Activated CD4-positive, alpha-beta T cell treated with anti-CD3 and anti-CD28 coated beads for 24 hours (primary cell): Measurements from ENCODE around the gene GPX4.

Source experiments
- DNase-seq, 2 donors: peaks; one replicate each; pipeline ENCODE4 v3.0.0-alpha.2; 2020; ENCODE audit warnings: low read depth in 2 of 2

Gene GPX4

DNA sequence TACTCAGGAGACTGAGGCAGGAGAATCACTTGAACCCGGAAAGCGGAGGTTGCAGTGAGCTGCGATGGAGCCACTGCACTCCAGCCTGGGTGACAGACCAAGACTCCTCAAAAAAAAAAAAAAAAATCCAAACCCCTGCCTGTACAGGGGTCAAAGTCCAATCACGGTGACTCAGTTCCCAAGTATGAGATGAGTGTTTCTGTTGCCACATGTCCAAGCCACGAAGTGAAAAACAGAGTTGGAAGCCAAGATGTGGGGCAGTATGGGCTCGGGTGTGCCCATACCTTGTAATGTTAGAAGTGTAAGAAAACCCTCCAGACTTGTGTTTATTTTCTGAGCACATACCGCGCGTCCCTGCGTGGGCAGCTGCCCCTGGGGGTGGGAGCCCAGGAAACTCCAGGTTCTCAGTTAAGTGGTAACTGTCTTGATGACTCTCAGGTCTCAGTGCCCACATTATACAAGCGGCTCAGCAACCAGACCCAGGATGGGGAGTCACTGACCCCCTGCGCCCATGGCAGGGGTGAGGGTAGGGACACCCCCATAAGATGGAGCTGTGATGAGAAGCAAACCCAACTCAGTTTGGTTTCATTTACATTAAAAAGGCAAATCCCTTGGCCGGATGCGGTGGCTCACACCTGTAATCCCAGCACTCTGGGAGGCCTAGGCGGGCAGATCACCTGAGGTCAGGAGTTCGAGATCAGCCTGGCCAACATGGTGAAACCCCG lies 1.2 kb upstream of the GPX4 start:
- no peak for DNase-seq

DNA sequence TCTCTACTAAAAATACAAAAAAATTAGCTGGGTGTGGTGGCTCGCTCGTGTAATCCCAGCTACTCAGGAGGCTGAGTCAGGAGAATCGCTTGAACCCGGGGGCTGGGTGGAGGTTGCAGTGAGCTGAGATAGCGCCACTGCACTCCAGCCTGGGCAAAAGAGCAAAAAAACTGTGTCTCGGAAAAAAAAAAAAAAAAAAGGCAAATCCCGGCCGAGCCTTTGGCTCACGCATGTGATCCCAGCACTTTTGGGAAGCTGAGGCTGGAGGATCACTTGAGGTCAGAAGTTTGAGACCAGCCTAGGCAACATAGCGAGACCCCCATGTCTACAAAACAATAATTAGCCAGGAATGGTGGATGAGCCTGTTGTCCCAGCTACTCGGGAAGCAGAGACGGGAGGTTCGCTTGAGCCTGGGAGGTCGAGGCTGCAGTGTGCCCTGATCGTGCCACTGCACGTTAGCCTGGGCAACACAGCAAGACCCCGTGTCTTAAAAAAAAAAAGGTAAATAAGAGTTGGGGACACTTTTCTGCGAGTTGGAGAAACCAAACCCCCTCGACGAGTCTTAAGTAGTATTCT lies 574 bp upstream of the GPX4 start:
- DNase-seq, result no peak

DNA sequence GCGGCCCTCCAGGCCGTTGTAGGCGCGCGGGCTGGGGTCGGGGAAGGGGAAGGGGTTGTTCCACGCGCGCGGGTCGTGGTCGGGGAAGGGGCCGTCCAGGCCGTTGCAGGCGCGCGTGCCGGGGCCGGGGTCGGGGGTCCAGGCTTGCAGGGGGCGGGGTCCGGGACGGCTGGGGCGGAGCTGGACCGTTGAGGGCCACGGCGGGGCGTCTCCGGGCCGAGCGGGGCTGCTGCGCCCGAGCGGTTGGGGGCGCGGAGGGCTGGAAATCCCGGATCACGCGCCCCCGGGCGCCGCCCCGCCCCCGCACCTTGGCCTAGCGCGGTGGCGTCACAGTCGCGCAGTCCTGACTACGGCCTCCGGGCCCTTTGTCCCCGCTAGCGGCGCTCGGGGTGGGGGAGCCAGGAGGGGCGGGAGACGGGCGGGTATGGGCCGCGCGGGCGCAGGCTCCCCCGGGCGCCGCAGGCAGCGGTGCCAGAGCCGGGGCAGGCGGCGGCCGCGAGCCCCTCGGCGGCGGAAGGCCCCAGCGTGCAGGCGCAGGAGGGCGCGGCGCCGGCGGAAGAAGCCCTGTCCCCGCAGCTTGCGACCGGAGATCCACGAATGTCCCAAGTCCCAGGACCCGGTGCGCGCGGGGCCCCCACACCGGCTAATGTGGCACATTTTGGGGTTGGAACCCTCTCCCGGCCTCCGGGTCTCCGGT lies 665 bp downstream of the GPX4 start:
- DNase-seq, result peak in 1 of 2 donors; percentile 61

DNA sequence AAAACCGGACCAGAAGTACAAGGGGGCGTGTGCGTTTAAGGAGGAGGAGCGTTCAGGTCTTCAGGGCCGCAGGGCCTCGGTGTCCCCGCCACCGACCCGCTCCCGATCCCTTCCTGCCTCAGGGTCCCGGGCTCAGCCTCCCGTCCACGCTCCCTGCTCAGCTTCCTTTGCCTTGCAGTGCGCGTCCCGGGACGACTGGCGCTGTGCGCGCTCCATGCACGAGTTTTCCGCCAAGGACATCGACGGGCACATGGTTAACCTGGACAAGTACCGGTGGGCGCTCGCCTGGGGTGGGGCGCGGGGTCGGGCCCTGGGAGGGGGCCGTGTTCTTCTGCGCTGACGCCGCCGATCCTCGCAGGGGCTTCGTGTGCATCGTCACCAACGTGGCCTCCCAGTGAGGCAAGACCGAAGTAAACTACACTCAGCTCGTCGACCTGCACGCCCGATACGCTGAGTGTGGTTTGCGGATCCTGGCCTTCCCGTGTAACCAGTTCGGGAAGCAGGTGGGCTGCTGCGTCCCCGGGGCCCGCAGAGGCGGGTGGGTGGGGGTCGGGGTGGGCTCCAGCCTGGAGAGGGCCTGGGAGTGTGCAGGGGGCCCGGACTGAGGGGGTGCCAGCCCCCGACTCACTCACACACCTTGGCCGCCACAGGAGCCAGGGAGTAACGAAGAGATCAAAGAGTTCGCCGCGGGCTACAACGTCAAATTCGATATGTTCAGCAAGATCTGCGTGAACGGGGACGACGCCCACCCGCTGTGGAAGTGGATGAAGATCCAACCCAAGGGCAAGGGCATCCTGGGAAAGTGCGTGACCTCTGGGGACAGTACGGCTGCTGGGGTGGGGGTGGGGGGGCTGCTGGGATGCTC lies 1.4 kb downstream of the GPX4 start:
- DNase-seq, result no peak

DNA sequence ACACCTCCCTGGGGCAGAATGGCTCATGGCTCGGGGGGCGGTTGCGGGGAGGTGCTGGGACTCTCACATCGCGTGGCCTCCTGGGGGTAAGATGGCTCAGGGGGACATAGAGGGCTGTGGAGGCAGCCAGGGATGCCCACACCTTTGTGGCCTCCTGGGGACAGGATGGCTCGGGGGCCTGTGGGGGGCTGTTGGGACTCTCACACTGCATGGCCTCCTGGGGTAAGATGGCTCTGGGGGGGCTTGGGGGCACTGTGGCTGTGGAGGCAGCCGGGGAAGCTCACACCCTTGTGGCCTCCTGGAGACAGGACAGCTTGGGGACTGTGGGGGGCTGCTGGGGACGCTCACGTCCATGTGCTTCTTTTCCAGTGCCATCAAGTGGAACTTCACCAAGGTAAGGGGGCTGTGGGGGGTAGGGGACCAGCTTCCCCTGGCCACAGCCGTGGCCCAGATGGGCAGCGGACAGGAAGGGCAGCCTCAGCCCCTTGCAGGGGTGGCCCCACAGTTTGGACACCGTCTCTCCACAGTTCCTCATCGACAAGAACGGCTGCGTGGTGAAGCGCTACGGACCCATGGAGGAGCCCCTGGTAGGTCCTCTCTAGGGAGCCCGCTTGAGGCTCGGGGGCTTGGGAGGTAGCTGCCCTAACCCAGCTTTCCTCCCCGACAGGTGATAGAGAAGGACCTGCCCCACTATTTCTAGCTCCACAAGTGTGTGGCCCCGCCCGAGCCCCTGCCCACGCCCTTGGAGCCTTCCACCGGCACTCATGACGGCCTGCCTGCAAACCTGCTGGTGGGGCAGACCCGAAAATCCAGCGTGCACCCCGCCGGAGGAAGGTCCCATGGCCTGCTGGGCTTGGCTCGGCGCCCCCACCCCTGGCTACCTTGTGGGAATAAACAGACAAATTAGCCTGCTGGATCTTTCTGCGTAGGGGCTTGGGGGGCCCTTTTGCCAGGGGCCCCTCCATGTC lies 2.4 kb downstream of the GPX4 start:
- DNase-seq, result no peak

DNA sequence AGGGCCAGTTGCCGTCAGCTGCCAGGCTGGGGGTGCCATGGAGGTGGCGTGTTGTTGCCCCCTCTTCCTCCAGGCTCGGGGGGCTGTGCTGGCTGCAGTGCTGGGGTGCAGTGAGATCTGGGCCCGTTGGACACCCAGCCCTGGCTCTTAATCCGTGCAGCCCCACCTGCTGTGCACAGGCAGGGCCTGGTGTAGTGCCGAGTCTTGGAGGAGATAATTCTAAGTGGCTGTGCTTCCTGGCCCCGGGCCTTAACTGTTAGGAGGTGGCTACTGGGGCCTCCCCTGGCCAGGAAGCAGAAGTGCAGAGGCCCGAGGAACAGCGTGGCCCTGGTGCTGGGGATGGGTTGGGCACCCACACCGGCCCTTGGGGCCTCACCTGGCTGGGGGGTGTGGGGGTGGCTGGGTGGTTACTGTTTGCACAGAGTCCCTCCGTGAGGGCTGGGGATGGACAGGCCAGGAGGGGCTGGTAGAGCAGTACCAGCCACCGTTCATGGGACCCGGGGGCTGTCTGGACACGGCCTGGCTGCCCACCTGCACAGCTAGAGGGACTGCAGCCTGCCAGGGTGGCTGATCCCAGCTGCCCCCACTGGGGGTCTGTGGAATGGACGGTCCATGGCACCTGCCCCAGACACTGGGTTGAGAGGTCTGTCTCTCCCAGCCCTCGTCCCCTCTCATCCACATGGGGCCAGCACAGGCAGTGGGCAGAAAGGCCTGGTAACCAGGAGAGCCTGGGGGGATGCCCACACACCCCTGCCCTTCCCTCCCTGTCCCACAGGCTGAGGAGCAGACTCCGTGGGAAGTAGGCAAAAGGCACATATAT lies 3.3 kb downstream of the GPX4 start:
- no peak for DNase-seq

DNA sequence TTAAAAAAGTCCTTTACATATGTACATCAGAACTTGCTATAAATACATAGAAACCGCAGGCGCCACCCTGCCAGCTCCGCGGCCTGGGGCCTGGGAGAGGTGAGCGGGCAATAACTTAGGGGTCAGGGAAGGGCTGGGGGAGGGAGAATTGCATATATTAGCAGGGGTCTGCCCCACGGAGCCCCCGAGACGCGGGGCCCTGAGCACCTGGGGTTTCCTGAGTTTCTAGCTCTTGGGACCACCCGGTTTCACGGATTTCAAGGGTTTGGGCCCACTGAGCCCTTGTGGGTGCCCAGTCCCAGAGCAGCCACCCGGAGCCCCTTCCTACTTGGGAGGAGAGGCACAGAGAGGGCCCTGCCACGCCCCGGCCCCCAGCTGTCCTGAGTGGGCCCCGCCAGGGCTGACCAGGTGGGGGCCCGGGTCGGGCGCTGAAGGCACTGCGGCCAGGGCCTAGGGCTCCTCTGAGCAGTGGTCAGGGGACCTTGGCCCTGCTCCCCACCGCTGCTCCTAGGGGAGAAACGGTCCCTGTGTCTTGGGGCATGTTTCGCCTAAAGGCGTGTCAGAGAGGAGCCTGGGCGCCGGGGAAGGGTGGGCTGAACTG lies 4.0 kb downstream of the GPX4 start:
- no peak for DNase-seq

DNA sequence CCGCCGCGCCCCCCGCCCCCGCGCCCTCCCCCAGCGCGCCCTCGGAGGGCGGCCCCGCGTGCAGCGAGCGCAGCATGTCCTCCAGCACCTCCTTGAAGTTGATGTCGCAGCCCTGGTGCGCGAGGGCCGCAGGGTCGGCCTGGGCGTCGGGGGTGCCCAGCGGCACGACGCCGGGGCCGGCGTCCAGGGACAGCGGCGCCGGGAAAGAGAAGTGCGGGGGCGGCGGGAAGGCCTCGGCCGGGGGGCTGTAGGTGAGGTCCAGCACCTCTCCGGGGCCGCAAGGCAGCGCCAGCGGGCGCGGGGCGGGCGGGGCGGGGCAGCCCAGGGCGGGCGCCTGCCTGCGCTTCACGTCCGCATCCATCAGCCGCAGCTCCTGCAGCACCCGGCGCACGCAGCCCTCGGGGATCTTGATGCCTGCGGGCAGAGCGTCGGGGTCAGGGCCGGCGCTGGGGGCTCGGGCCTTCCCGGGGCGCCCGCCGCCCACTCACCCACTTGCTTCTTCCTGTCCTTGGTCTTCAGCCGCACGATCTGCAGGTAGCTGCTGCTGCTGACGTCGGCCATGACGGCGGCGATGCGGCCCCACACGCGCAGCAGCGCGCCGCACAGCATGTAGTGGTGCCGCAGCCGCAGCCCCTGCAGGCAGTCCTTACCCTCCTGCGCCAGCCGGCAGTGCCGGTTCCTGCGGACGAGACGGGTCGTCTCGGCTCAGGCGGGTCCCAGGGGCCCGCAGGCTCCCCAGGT lies 4.7 kb downstream of the GPX4 start:
- DNase-seq, result no peak

DNA sequence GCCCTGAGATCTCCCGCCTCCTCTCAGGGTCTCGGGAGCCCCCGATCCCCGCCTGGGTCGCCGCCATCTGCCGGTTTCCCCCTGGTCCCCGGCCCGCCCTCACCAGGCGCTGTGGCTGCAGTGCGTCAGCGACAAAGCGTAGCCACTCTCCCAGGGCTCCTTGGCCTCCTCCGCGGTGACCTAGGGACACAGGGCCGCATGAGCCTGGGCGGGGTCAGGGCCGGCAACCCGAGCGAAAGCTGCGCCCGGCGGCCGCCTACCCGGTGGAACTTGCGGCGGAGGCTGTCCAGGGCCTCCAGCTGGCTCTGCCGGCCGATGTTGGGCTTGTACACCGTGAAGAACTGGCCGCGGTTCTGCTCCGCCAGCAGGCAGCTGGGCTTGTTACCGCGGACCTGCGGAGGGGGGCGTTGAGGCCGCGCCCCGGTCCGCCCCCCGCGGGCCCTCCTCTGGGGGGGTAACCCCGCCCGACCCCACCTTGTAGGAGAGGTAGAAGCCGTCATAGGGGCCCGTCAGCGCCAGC lies 5.3 kb downstream of the GPX4 start:
- DNase-seq, result no peak

DNA sequence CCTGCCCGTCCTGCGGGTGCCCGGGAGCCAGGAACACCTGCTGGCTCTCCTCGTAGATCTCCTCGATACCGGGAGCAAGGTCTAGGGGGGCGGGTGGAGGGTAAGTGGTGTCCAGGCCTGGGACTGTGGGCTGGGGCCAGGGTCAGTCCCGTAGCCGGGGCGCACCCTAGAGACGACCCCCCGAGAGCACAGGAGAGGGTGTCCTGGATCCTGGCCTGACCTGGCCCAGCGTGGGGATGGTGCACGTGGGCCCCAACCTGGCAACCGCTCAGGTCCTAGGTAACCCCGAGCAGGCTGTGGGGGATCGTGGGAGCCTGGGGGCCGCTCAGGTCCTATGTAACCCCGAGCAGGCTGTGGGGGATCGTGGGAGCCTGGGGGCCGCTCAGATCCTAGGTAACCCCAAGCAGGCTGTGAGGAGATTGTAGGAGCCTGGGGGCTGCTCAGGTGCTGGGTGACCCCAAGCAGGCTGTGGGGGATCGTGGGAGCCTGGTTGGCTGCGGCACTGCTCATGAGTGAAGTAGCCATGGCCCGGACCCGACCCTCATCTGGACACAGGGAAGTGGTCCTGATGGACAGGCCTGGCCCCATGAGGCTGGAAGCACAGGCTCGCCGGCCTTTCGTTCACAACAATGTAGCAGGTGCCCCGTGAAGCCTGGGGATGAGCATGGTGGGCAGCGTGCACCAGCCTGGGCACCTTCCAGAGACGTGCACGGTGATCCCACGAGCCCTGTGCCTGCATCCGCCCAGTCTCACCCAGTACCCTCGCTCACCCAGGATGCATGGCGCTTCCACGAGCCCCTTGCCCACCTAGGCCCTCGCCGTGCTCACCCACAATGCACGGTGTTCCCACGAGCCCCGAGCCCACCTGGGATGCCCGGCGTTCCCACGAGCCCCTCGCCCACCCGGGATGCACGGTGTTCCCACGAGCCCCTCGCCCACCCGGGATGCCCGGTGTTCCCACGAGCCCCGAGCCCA lies 6.2 kb downstream of the GPX4 start:
- DNase-seq, result no peak

DNA sequence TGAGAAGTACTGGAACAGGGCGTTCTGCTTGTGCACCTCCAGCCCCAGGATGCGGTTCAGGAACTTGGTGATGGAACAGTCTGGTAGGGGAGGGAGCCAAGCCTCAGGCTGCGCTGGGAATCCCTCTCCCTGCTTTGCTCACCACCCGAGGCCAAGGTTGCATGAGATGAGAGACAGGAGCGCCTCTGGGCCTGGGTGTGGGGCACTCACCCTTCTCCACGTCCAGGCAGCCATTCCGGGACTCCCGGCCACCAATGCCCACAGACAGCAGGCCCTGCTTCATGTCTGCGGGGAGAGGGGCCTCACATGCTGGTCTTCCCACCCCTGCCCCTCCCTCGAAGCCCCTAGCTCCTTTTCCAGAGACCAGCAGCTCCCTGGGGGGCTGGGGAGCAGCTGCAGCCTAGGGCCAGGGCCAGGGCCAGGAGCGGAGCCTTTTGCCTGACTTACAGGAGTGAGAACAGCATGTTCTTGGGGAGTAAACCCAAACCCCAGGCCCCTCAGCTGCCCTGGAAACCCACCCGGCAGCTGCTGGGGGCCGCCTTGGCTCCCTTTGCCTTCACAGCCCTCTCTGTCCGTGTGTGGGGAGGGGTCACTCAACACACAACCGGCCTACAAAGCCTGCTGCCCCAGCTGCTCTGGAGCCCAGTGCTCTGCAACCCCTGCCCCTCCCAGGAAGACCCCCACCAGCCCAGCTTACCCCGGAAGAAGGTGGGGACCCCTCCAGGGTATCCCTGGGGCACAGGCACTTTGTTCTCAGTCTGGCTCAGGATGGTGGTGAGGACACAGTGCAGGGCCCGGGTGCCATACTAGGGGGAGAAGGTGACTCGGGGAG lies 7.2 kb downstream of the GPX4 start:
- no peak for DNase-seq

DNA sequence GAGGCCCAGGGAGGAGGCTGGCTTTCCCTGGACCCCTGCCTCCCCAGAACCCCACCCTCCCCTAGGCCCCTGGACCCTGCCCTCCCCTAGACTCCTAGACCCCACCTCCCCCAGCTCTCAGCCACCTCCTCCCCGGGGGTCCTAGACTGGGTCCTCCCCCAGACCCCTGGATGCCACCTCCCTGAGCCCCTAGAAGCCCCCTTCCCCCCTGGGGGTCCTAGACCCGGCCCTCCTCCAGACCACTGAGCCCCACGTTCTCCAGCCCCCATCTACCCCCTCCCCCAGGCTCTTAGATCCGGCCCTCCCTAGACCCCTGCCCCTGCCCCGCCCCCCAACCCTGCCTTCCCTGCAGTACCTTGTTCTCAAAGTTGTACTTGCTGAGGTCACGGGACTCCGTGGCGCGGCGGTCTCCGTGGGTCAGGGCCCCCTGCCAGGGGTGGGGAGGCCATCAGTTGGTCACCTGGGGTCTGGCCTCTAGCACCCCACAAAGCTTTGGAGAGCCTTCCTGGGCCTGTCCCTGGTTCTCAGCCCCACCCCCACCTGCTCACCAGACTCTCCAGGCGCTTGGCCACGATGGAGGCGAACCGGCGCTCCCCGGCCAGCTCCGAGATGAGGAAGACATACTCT lies 8.0 kb downstream of the GPX4 start:
- DNase-seq, result no peak

DNA sequence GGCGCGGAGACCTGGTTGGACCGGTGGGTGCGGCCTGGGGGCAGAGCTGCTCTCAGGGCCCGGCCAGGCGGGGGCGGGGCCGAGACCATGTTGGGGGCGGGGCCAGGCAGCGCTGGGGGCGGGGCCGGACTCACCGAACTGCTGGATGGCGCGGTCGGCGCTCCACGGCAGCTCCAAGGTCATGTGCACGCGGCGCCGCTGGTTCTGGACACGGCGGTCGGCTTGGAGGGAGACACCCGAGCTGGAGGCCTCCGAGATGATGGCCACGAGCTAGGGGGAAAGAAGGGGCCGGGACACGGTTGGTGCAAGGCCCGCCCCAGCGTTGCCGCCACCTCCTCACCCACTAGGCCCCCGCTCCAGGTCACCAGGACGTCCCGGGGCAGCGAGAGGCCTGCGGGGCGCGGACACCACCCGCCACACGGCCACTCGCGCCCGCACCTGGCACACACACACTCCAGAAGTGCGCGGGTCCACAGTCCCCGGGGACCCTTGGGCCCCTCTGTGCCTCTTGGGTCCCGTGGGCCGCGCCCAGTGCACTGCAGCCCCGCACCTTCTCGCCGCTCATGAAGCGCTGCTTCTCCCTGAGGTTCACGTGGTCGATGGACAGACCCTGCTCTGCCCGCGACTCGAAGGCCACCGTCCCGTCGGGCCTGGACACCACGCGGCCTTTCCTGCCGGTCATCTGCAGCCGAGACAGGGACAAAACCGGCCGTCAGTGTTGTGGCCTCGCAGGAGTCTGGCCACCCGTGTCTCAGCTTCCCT lies 8.7 kb downstream of the GPX4 start:
- no peak for DNase-seq

DNA sequence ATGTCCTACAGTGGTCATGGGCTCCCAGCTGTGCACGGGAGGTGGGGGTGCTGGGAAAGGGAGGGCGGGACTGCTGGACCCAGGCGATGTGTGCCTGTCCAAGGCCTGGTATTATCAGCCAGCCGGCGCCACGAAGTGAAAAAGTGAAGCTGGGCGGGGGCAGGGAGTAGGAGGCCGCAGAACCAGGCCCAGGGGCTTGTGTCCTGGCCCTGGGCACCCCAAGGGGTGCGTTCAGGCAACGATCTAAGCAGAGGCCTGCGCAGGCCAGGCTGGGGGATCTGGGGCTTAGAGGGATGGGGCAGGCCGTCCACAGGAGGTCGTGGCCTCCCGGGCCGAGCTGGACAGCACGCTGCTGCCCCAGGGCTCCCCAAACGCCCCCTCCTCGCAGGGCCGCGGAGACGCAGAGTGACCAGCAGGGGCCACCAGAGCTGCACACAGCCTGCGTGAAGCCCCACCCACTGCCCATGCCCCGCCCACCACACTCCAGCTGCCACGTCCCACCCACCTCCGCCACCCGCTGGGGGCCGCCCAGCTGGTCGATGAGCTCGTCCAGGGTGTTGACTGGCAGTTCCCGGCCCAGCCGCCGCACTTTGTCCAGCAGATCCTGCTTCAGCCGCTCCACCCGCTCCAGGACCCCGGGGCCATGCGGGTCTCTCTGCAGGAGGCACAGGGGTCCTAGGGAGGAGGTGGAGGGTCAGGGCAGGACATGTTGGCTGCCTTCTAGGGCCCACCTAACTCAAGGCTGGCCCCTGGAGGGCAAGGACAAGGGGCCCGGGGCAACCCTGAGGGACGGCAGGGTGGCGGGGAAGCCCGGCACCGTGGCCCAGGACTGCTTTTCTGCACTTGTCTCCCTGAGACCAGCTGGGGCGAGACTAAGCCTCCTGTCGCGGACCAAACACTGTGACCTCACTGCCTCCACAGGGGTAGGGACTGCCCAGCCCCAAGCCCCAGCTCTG lies 9.5 kb downstream of the GPX4 start:
- DNase-seq, result peak; percentile 79 to 82
